K562 (cell line): Measurements from ENCODE around the gene C19orf44. TPM values are rescaled to one million over a fixed set of nuclear protein-coding genes. Genes with fewer than 3 reads are reported as not detected.
A peak's percentile ranks its signal among the peaks of the same experiment; 100 is the strongest.

Source experiments
- ATAC-seq: fragments of 200-7000 bp; cut with Tn5 transposase; 3 replicates; pipeline ENCODE4 v1.9.1; 2020; ENCODE audit warnings: moderate library complexity
- BruUV-seq: library from RNA; stranded (reverse); fragments of 400-500 nt; replicated peaks from 2 replicates; lab custom pipeline; 2021; lab: Mats Ljungman, UMichigan
- CTCF ChIA-PET: fragments of 300-600 bp; formaldehyde crosslinking; extraction: SDS; loops from one replicate; lab custom pipeline; 2021; ENCODE audit warnings: low intra/inter-chr PET ratio; lab: Yijun Ruan, JAX
- POLR2A ChIA-PET: fragments of 300-600, 350-650 bp; sonication (Branson Sonifier 250); formaldehyde crosslinking; extraction: SDS; loops from one replicate; lab custom pipeline; 2021; ENCODE audit warnings: antibody characterized with exemption, inconsistent platforms; lab: Yijun Ruan, JAX
- DNase-seq, 4 experiments: peaks; one replicate each; pipeline versions ENCODE4 v3.0.0 to v3.0.0-alpha.2; 2011 to 2018; ENCODE audit warnings: low spot score in 3 of 4, mixed read lengths in 3 of 4; ENCODE audit errors: extremely low read depth in 1 of 4
- FAIRE-seq: peaks from 2 replicates; lab custom pipeline; 2011; peaks lifted over from hg19 to GRCh38; lab: Jason Lieb, UNC
- H2AFZ ChIP-seq: 2 replicates; pipeline ENCODE4 v1.6.0; 2011; ENCODE audit warnings: low read depth, low read length, control low read depth, inconsistent platforms
- H3K27ac ChIP-seq: fragments of 200-600 bp; 3 replicates; pipeline ENCODE4 v1.8.0; 2011; ENCODE audit warnings: low read depth, mild to moderate bottlenecking, control low read depth, inconsistent platforms, low read length, moderate library complexity, mixed read lengths; ENCODE audit errors: extremely low read depth
- H3K27me3 ChIP-seq, 2 experiments: fragments of 300-600 bp in 1 of 2; 2 replicates in 1 of 2; 3 replicates in 1 of 2; pipeline versions ENCODE4 v1.6.0 to v1.8.0; 2011; ENCODE audit warnings: inconsistent platforms in 2 of 2, low read length in 2 of 2, mild to moderate bottlenecking in 1 of 2, mixed read lengths in 1 of 2, moderate library complexity in 1 of 2; ENCODE audit not compliant: control insufficient read depth in 2 of 2, insufficient read depth in 2 of 2
- H3K36me3 ChIP-seq: fragments of 300-600 bp; 3 replicates; pipeline ENCODE4 v1.8.0; 2011; ENCODE audit warnings: mild to moderate bottlenecking, low read length, inconsistent platforms; ENCODE audit not compliant: control insufficient read depth, insufficient read depth
- H3K4me1 ChIP-seq, 2 experiments: fragments of 200-600 bp in 1 of 2; replicated peaks in 1 of 2; 2 replicates in 1 of 2; 3 replicates in 1 of 2; pipeline versions ENCODE4 v1.5.1 to v1.8.0; 2011; ENCODE audit warnings: inconsistent platforms in 2 of 2, low read length in 2 of 2, mild to moderate bottlenecking in 1 of 2, mixed read lengths in 1 of 2, moderate library complexity in 1 of 2; ENCODE audit not compliant: control insufficient read depth in 2 of 2, insufficient read depth in 2 of 2
- H3K4me2 ChIP-seq: 2 replicates; pipeline ENCODE4 v1.6.1; 2011; ENCODE audit warnings: low read length, control low read depth, inconsistent platforms, mixed read lengths; ENCODE audit not compliant: insufficient read depth
- H3K4me3 ChIP-seq: fragments of 200-600 bp; sonication (generic), shearing (Covaris generic); 2 replicates; pipeline ENCODE4 v1.5.1; 2016; ENCODE audit warnings: control low read depth, inconsistent platforms
- H3K79me2 ChIP-seq: fragments of 200-600 bp; 3 replicates; pipeline ENCODE4 v1.8.0; 2011; ENCODE audit warnings: low read length, inconsistent platforms; ENCODE audit not compliant: control insufficient read depth, insufficient read depth
- H3K9ac ChIP-seq, 2 experiments: 2 replicates each; pipeline versions ENCODE4 v1.6.0 to v1.6.1; 2011; ENCODE audit warnings: low read depth in 2 of 2, low read length in 2 of 2, control low read depth in 1 of 2, inconsistent platforms in 1 of 2, mild to moderate bottlenecking in 1 of 2, mixed read lengths in 1 of 2; ENCODE audit not compliant: insufficient read depth in 1 of 2
- H3K9me1 ChIP-seq: one replicate; pipeline ENCODE4 v1.6.0; 2011; ENCODE audit warnings: inconsistent platforms, mild to moderate bottlenecking, low read length, moderate library complexity; ENCODE audit not compliant: control insufficient read depth, insufficient read depth
- H3K9me3 ChIP-seq: replicated peaks from 2 replicates; pipeline ENCODE4 v1.5.1; 2011; ENCODE audit warnings: low read depth, low read length, inconsistent platforms; ENCODE audit not compliant: control insufficient read depth, insufficient read depth
- H4K20me1 ChIP-seq: replicated peaks from 2 replicates; pipeline ENCODE4 v1.6.1; 2011; ENCODE audit warnings: low read length, inconsistent platforms, mixed read lengths; ENCODE audit not compliant: control insufficient read depth, insufficient read depth
- ETV6 ChIP-seq, 3 experiments: fragments of 150-350 bp in 1 of 3; sonication (generic) in 1 of 3; formaldehyde crosslinking in 1 of 3; IDR thresholded peaks; 2 replicates each; pipeline versions ENCODE4 v1.6.1 to v1.8.0; 2014 to 2022; ENCODE audit warnings: borderline replicate concordance in 2 of 3, low read depth in 2 of 3, antibody characterized with exemption in 1 of 3, low read length in 1 of 3, mild to moderate bottlenecking in 1 of 3, missing genetic modification reagents in 1 of 3
- POLR2AphosphoS5 ChIP-seq: IDR thresholded peaks from 2 replicates; pipeline ENCODE4 v1.6.1; 2011; ENCODE audit warnings: mild to moderate bottlenecking, low read depth, low read length, moderate library complexity; ENCODE audit not compliant: control insufficient read depth, insufficient read depth
- POLR2G ChIP-seq: fragments of 200-400 bp; formaldehyde crosslinking; IDR thresholded peaks from 2 replicates; pipeline ENCODE4 v1.6.1; 2017; ENCODE audit warnings: low read depth, mild to moderate bottlenecking, antibody characterized with exemption, low read length, moderate library complexity
- PPARD ChIP-seq: fragments of 250-450 bp; sonication (Bioruptor Pico); IDR thresholded peaks from 2 replicates; pipeline ENCODE4 v1.8.0; 2022; ENCODE audit warnings: inconsistent platforms, mild to moderate bottlenecking, moderate library complexity
- RBBP5 ChIP-seq: fragments of 200-600 bp; sonication (generic); IDR thresholded peaks from 2 replicates; pipeline ENCODE4 v1.6.1; 2012; ENCODE audit warnings: borderline replicate concordance, mild to moderate bottlenecking, low read length, control low read depth, inconsistent platforms; ENCODE audit not compliant: insufficient read depth, poor library complexity, severe bottlenecking
- RBM22 ChIP-seq: fragments of 200-400 bp; formaldehyde crosslinking; IDR thresholded peaks from 2 replicates; pipeline ENCODE4 v1.6.1; 2018; ENCODE audit warnings: low read length, low read depth; ENCODE audit not compliant: poor library complexity, severe bottlenecking
- SRSF9 ChIP-seq: fragments of 200-400 bp; formaldehyde crosslinking; IDR thresholded peaks from 2 replicates; pipeline ENCODE4 v1.6.1; 2017; ENCODE audit warnings: low read depth, low read length, borderline replicate concordance
- SUPT5H ChIP-seq: fragments of 450-650 bp; IDR thresholded peaks from 2 replicates; pipeline ENCODE4 v1.6.1; 2016
- WGBS: fragments of 100-300 bp; shearing (Covaris generic); methylation state at CpG from one replicate; pipeline ENCODE4 v1.1.6; 2016; ENCODE audit warnings: low coverage, mixed read lengths; ENCODE audit not compliant: insufficient coverage; ENCODE audit errors: missing lambda C conversion rate; 5-methylcytosine and 5-hydroxymethylcytosine counted together
- in situ Hi-C: fragments of 300-500 bp; cut with MboI; formaldehyde crosslinking; loops from 4 replicates; pipeline ENCODE4 v1.15.0; 2018; ENCODE audit warnings: inconsistent platforms, mixed read lengths
- intact Hi-C: fragments of 100-400 bp; cut with micrococcal nuclease; formaldehyde crosslinking; loops from 2 replicates; pipeline ENCODE4 v1.14.2; 2022
- polyA plus RNA-seq, 8 experiments: library from polyadenylated mRNA; depleted of rRNA in 4 of 8; stranded (reverse) in 5 of 8; unstranded in 3 of 8; fragments of >200 nt; fragmentation: Nextera tagmentation in 2 of 8; fragmentation: Illumina TruSeq in 1 of 8; extraction: Ambion mirVana in 2 of 8; extraction: Trizol in 1 of 8; gene quantifications; 2 replicates each; pipeline versions ENCODE4 v1.2.1 to v1.2.3, GENCODE V29; 2011 to 2014; ENCODE audit warnings: inconsistent platforms in 1 of 8, missing spikeins in 1 of 8
- total RNA-seq, 7 experiments: library from RNA; depleted of rRNA in 6 of 7; stranded (reverse); fragments of >200 nt in 6 of 7; fragmentation: Illumina TruSeq in 2 of 7; extraction: Trizol in 2 of 7; gene quantifications; 2 replicates each; pipeline versions ENCODE4 v1.2.1 to v1.2.3, GENCODE V29; 2011 to 2021; ENCODE audit warnings: low replicate concordance in 1 of 7
- TF ChIP-seq, protein P1 (sequence below): fragments of 450-650 bp; formaldehyde crosslinking; IDR thresholded peaks from 2 replicates; pipeline ENCODE4 v1.4.0; 2020; ENCODE audit warnings: mild to moderate bottlenecking, moderate library complexity

C19orf44 gene
- total and polyA plus RNA-seq, 9 of the 15 experiments (the other 6 are each of a cell fraction or from before 2014, with no cell fraction given): 0.41 to 7.7 (median 3.5) TPM

DNA sequence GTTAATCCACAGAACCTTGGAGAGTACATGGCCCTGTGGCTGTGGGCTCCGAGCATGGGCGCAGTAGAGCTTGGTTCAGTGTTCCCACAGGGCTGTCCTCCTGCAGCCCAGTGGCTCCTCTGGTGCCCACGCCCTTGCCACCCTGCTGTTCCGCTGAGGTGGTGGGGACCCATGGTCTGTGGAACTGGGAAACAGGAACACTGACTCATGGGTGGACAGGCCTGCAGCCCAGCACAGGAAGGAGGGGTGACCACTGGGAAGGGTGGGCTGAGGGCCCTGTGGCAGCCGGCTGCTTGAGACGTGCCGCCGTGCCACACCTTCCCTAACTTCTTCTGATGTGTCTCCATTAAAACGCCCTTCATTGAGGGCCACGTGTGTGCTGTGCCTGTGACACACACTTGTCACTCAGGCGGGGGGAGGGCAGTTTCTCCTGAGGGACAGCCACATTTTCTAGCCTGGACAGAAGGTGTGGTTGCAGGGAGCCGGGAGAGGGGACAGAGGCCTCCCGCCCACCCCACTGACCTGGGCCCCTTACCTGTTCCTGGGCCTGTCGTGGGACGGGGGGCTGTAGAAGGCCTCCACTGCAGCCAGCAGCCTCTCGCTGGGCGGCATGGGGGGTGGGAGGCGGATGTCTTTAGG, 24.9 kb downstream of the C19orf44 start (continued):
- peak; percentile 52 for TF ChIP-seq RBM22
- TF ChIP-seq ETV6 (IDR thresholded peaks at IDR 0.05; ENCODE audit: borderline replicate concordance in 1 of 2, low read depth in 2 of 2, low read length in 1 of 2): no peak
- TF ChIP-seq ETV6 (CRISPR knock-in tag; IDR thresholded peaks at IDR 0.05; ENCODE audit: borderline replicate concordance): no peak

DNA sequence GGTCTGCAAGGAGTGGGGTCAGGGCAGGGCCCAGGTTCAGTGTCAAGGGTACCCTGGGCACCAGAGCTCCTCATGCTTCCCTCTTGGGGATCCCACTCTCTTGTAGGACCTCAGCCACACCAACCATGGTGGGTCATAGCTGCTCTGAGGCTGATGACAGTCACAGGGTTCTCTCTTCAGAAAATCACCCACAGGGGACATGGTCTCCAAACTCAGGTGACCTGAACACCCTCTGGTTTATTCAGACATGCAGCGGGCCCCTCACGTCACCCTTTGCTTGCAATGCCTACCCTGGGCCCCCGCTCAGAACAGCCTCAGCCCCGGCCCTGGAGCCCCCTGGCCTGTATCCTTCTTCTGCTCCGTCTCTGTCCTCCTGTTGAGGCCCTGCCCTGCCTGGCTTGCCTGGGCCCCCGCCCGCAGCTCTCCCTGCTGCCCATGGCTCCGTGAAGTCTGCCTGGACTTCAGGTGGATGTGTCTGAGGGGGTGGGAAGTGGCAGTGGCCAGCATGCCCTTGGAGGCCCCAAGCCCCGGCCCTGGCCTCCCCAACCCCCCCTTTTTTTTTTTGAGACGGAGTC, 25.6 kb downstream of the C19orf44 start:
- Histone ChIP-seq H4K20me1 (peaks cover 9% of the 10 kb centered on the region; the same call in 1 of the 2 replicates), H3K4me3 (no peak overlapping the region), H3K9me3 (no peaks in the 10 kb centered on the region), H3K4me1 (peaks cover 0 to 14% of the 10 kb centered on the region in 2 experiments; a peak in 2 of 5 replicates), H3K27me3 (no peaks in the 10 kb centered on the region), H3K9me1 (no peaks in the 10 kb centered on the region), H3K36me3 (peaks cover 94% of the 10 kb centered on the region), H3K79me2 (no peaks in the 10 kb centered on the region), H3K9ac (no peak overlapping the region; a peak in 1 of 4 replicates), H2AFZ (no peak overlapping the region), H3K4me2 (no peak overlapping the region), H3K27ac (no peak overlapping the region)
- BruUV-seq: no TSS peak
- CTCF ChIA-PET: no interaction called here
- ATAC-seq (no peak), FAIRE-seq (no peak), DNase-seq (peak in 2 of 4 experiments; percentile 13 to 18)
- POLR2A ChIA-PET: interaction anchor here (0.6 to 2.4 kb wide), 2 partner anchors 13 to 57 kb away, joined by 3 to 9 read pairs; no protein-coding TSS in a partner anchor
- intact Hi-C loops (no loop called here), in situ Hi-C loops (no loop called here)
- TF ChIP-seq, protein P1, sequence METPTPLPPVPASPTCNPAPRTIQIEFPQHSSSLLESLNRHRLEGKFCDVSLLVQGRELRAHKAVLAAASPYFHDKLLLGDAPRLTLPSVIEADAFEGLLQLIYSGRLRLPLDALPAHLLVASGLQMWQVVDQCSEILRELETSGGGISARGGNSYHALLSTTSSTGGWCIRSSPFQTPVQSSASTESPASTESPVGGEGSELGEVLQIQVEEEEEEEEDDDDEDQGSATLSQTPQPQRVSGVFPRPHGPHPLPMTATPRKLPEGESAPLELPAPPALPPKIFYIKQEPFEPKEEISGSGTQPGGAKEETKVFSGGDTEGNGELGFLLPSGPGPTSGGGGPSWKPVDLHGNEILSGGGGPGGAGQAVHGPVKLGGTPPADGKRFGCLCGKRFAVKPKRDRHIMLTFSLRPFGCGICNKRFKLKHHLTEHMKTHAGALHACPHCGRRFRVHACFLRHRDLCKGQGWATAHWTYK: no peak
- TF ChIP-seq PPARD (CRISPR knock-in tag) (no peak), SRSF9 (no peak), POLR2G (peak; percentile 39; the same call in 1 of the 2 replicates), POLR2AphosphoS5 (0 out of 2 replicates have a peak, but pooled peaks have one; percentile 14), RBBP5 (no peak), SUPT5H (no peak)
- 93% methylated on average over 8 of the region's 10 CpGs for WGBS
